AG09309 (cell line): ENCODE data around the gene NNAT.
A peak's percentile ranks its signal among the peaks of the same experiment; 100 is the strongest.

Experiments used
- DNase-seq: peaks from one replicate; pipeline ENCODE4 v3.0.0-alpha.2; 2010; ENCODE audit warnings: low read depth
- H3K4me3 ChIP-seq: 2 replicates; pipeline ENCODE4 v1.5.1; 2011; ENCODE audit warnings: mild to moderate bottlenecking, low read depth, low read length, moderate library complexity; ENCODE audit not compliant: control insufficient read depth
- CTCF ChIP-seq: IDR thresholded peaks from 2 replicates; pipeline ENCODE4 v1.5.1; 2011; ENCODE audit warnings: mild to moderate bottlenecking, low read depth, low read length, inconsistent platforms; ENCODE audit not compliant: insufficient read depth, control insufficient read depth; ENCODE audit errors: missing control alignments

Gene NNAT

GRCh38 chr20:37524859-37525708 lies 4.0 kb downstream of the NNAT start:
- no peak for TF ChIP-seq CTCF
- H3K4me3 ChIP-seq: no peak overlapping the region
- DNase-seq: no peak

DNA sequence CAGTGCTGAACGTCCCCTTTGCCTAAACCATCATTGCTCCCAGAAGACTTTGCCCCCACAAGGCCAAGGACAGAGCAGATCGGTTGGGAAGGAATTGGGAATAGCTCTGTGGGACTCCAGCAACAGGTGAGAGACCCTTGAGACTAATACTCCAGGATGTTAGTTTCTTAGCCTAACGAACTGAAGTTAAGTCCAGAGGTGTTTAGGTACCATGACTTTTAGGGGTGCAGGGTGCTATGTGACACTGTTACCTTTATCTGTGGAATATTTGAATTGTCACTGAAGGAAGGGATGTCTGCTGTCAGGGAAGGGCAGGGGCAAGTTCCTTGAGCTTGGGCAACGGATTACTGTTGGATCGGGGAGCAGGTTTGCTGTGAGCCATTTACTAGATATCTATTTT lies 4.8 kb downstream of the NNAT start:
- H3K4me3 ChIP-seq: peak overlapping the region; percentile 98
- DNase-seq: no peak
- TF ChIP-seq CTCF: no peak

- H3K4me3 ChIP-seq: peak overlapping the region; percentile 98
- DNase-seq: no peak
- no peak for TF ChIP-seq CTCF
Observed at GRCh38 chr20:37526238-37526838, 5.3 kb downstream of the NNAT start.

GRCh38 chr20:37526839-37527637 lies 6.0 kb downstream of the NNAT start:
- peak overlapping the region; percentile 98 for H3K4me3 ChIP-seq
- no peak for TF ChIP-seq CTCF
- no peak for DNase-seq

- no peak for TF ChIP-seq CTCF
- H3K4me3 ChIP-seq: peak within 1 kb of the TSS; percentile 98
- no peak for DNase-seq
Observed at GRCh38 chr20:37527638-37528445, 6.8 kb downstream of the NNAT start, which contains the start of gene BLCAP. Gene BLCAP, minus strand, starts transcription at chr20:37527876. Its CDS starts 8,702 bp downstream, at chr20:37519174.
